NT2/D1 (cell line): ENCODE data around the gene LURAP1L.
A peak's percentile ranks its signal among the peaks of the same experiment; 100 is the strongest.

ENCODE experiments used
- DNase-seq: peaks from one replicate; pipeline ENCODE4 v3.0.0-alpha.2; 2011; ENCODE audit warnings: low read depth, low spot score
- H3K27me3 ChIP-seq: 2 replicates; pipeline ENCODE4 v1.6.0; 2011; ENCODE audit warnings: mild to moderate bottlenecking; ENCODE audit not compliant: insufficient read length, insufficient read depth
- H3K36me3 ChIP-seq: 2 replicates; pipeline ENCODE4 v1.6.1; 2011; ENCODE audit warnings: mild to moderate bottlenecking, low read length, mixed read lengths; ENCODE audit not compliant: insufficient read depth, insufficient read length
- H3K4me1 ChIP-seq: 2 replicates; pipeline ENCODE4 v1.5.1; 2011; ENCODE audit not compliant: insufficient read depth, insufficient read length
- H3K4me3 ChIP-seq: 2 replicates; pipeline ENCODE4 v1.5.1; 2011; ENCODE audit warnings: low read depth; ENCODE audit not compliant: insufficient read length
- H3K9ac ChIP-seq: 2 replicates; pipeline ENCODE4 v1.6.0; 2011; ENCODE audit warnings: low read depth; ENCODE audit not compliant: insufficient read length
- H3K9me3 ChIP-seq: 2 replicates; pipeline ENCODE4 v1.5.1; 2011; ENCODE audit warnings: mild to moderate bottlenecking, low read length; ENCODE audit not compliant: insufficient read depth
- SUZ12 ChIP-seq: IDR thresholded peaks from 2 replicates; pipeline ENCODE4 v1.6.1; 2011; ENCODE audit not compliant: insufficient read length, insufficient read depth; ENCODE audit errors: extremely low read depth
- YY1 ChIP-seq: IDR thresholded peaks from 2 replicates; pipeline ENCODE4 v1.6.1; 2011; ENCODE audit not compliant: insufficient read length, insufficient read depth
- ZNF274 ChIP-seq: IDR thresholded peaks from 2 replicates; pipeline ENCODE4 v1.6.1; 2011; ENCODE audit warnings: mild to moderate bottlenecking, low read depth, low read length

The LURAP1L gene

DNA sequence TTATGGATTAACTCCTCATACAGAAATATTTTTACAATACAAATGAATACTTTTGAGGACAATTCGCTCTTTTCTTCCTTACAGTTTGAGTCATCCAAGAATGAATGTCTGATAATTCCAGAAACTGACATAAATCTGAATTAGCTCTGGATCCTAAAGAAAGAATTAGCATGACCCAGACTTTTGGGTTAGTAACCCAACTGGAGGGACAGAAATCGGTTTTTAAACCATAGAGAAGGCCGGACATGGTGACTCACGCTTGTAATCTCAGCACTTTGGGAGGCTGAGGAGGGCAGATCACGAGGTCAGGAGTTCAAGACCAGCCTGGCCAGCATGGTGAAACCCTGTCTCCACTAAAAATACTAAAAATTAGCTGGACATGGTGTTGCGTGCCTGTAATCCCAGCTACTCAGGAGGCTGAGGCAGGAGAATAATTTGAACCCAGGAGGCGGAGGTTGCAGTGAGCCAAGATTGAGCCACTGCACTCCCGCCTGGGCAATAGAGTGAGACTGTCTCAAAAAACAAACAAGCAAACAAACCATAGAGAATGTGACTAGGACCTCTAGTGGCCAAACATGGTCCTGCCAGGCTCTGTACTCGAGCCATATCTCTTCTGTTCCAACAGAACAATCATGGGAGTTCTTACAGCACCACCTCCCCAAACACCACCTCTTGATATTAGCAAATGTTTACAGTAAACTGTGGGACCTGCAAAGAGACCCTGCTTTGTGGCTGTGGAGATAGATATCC is 44.8 kb downstream of the LURAP1L start:
- no peaks in the 10 kb centered on the region for H3K4me1 ChIP-seq
- no peaks in the 10 kb centered on the region for H3K36me3 ChIP-seq
- peak; percentile 6 for DNase-seq
- H3K4me3 ChIP-seq: no peak overlapping the region
- no peak overlapping the region for H3K9ac ChIP-seq
- no peaks in the 10 kb centered on the region for H3K9me3 ChIP-seq
- H3K27me3 ChIP-seq: no peaks in the 10 kb centered on the region
- TF ChIP-seq SUZ12: no peak
- TF ChIP-seq YY1: no peak
- no peak for TF ChIP-seq ZNF274

DNA sequence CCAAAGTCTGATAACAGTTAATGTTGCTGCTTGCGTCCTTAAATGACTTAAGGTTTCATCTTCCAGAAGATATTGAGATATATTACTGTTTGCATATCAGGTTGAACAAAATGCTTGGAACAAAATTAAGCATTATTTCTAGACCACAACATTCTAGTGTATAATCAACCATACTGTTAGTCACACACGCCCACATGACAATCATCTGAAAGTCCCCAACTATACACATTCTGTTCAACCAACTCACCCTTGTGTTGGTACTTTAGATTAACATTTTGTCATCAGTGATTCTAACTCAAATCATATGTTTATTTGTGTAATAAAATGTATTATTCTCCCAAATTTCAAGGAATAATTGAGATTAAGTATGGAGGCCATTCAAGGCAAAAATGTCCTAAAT is 47.3 kb downstream of the LURAP1L start:
- Histone ChIP-seq H3K4me1 (no peaks in the 10 kb centered on the region), H3K36me3 (no peaks in the 10 kb centered on the region), H3K9me3 (no peaks in the 10 kb centered on the region), H3K9ac (no peak overlapping the region), H3K4me3 (no peak overlapping the region), H3K27me3 (no peaks in the 10 kb centered on the region)
- TF ChIP-seq YY1 (no peak), SUZ12 (no peak), ZNF274 (no peak)
- no peak for DNase-seq

DNA sequence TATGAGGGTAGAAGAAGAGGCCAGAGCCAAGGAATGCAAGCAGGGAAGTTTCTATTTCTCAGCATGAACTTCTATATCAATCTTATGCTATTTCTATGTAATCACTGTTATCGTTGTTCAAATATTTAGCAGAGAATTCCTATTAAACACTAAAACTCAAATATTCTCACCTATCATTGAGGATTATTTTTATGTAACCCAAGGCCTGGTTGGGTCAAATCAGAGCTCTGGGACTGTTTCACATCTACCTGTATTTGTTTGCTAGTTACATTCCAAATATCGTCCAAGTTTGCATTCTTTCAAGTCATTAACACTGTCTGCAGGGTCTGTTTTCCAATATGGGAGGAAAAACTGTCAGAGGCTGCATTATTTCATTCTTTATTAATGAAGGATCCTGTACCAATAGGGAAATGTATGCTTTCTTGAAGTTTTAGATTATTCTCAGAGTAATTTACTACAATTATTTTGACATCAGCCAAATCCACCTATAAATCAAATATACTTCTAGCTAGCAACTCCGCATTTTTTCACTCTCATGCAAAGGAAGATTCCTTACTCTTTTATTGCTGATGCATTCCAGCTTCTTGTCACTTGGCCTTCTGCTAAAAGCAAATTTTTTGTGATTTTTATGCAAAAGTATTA is 52.2 kb downstream of the LURAP1L start:
- Histone ChIP-seq H3K27me3 (no peaks in the 10 kb centered on the region), H3K36me3 (no peaks in the 10 kb centered on the region), H3K9me3 (no peaks in the 10 kb centered on the region), H3K9ac (no peak overlapping the region), H3K4me1 (no peaks in the 10 kb centered on the region), H3K4me3 (no peak overlapping the region)
- no peak for TF ChIP-seq YY1
- TF ChIP-seq SUZ12: no peak
- TF ChIP-seq ZNF274: no peak
- DNase-seq: no peak

DNA sequence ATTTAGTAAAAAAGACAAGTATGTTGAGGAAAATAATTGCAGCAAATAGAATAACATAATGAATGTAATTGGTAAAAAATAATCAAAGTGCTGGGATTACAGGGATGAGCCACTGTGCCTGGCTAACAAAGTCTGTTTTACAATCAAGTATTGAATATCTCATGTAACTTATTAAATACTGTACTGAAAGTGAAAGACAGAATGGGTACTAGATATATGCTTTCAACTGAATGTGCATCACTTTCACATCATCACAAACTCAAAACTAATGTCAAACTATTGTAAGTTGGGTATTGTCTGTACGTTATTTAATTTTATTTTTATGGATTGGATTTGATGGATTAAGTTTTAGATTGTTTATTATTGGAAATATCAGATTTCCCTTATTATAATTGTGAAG is 58.9 kb downstream of the LURAP1L start:
- Histone ChIP-seq H3K9ac (no peak overlapping the region), H3K4me1 (no peaks in the 10 kb centered on the region), H3K36me3 (no peaks in the 10 kb centered on the region), H3K9me3 (no peaks in the 10 kb centered on the region), H3K4me3 (no peak overlapping the region), H3K27me3 (no peaks in the 10 kb centered on the region)
- no peak for DNase-seq
- TF ChIP-seq SUZ12 (no peak), ZNF274 (no peak), YY1 (no peak)

DNA sequence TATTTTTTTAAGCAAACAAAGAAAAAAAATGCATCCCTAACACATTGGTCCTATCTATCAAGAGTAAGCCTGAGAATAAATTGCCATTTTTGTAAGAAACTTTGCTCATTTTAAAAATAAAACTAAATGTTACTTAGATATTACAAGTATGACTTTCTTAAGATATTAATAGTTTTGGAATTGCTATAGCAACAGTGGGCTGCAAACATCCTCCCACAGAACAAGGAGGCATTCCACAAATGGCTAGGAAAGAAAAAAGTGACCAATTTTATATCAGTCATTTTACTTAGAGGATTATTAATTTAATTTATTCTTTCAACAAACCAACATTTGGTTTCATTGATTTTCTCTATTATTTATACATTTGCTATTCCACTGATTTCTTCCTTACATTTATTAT is 63.7 kb downstream of the LURAP1L start:
- no peaks in the 10 kb centered on the region for H3K36me3 ChIP-seq
- no peaks in the 10 kb centered on the region for H3K27me3 ChIP-seq
- TF ChIP-seq ZNF274 (no peak), SUZ12 (no peak), YY1 (no peak)
- H3K4me3 ChIP-seq: no peak overlapping the region
- no peak for DNase-seq
- no peaks in the 10 kb centered on the region for H3K9me3 ChIP-seq
- H3K4me1 ChIP-seq: no peaks in the 10 kb centered on the region
- H3K9ac ChIP-seq: no peak overlapping the region

DNA sequence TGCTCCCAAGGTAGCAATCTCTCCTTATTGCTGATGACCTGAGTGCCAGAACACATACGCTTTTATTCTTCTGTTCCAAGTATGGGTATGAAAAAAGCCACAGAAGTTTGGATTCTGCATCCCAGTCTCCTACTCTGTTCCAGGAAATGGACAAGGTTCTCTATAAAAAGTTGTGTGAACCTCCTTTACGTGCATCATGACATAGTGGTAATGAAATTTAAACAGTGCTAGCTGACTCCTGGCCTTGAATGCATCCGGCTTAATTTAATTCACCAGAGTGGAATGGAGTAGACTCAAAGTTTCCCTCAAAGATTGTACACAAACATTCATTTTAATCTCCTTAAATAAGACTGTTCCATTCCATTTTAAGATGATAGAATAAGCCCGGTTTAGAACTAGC is 68.9 kb downstream of the LURAP1L start:
- TF ChIP-seq YY1 (no peak), ZNF274 (no peak), SUZ12 (no peak)
- H3K27me3 ChIP-seq: no peaks in the 10 kb centered on the region
- no peak overlapping the region for H3K9ac ChIP-seq
- H3K9me3 ChIP-seq: no peaks in the 10 kb centered on the region
- no peak overlapping the region for H3K4me3 ChIP-seq
- H3K36me3 ChIP-seq: no peaks in the 10 kb centered on the region
- DNase-seq: no peak
- no peaks in the 10 kb centered on the region for H3K4me1 ChIP-seq

DNA sequence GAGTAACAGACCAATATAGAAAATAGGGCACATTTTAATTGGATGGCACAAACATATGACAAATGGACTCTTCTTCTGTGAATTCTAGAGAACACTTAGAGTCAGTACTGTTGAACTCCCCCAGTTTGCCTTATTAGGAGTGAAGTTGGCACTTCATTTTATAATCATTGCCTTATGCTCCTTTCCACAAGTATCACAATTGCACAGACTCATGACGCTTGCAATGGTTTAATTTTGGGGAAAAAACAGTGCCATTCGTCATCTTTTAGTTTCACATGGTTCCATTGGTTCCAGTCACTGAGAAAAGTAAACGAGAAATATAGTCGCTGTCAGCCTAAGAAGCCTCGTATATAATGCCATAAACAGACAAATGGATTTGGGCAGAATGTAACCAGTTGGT is 71.2 kb downstream of the LURAP1L start:
- Histone ChIP-seq H3K4me3 (no peak overlapping the region), H3K9ac (no peak overlapping the region), H3K27me3 (no peaks in the 10 kb centered on the region), H3K4me1 (no peaks in the 10 kb centered on the region), H3K9me3 (no peaks in the 10 kb centered on the region), H3K36me3 (no peaks in the 10 kb centered on the region)
- no peak for DNase-seq
- TF ChIP-seq YY1 (no peak), ZNF274 (no peak), SUZ12 (no peak)
